Measurements from ENCODE around the gene SLC35B2.
A peak's percentile ranks its signal among the peaks of the same experiment; 100 is the strongest.

SLC35B2 gene

GRCh38 chr6:44266347-44266746, 9.0 kb upstream of the SLC35B2 start:
- DNase-seq: no peak

DNA sequence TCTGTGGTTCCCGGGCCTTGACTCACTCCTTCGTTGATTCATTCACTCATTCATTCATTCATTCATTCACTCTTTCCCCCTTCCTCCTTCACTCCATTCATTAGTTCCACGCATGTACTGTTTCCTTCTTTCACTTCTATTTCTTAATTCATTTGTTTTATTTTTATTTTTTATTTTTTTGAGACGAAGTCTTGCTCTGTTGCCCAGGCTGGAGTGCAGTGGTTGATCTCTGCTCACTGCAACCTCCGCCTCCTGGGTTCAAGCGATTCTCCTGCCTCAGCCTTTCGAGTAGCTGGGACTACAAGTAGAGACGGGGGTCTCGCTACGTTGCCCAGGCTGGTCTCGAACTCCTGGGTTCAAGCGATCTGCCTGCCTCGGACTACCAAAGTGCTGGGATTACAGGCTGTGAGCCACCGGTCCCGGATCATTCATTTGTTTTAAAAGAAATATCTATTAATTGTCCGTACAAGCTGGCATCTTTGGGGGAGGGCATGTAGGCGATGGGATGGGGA, 8.4 kb upstream of the SLC35B2 start:
- DNase-seq: no peak

DNA sequence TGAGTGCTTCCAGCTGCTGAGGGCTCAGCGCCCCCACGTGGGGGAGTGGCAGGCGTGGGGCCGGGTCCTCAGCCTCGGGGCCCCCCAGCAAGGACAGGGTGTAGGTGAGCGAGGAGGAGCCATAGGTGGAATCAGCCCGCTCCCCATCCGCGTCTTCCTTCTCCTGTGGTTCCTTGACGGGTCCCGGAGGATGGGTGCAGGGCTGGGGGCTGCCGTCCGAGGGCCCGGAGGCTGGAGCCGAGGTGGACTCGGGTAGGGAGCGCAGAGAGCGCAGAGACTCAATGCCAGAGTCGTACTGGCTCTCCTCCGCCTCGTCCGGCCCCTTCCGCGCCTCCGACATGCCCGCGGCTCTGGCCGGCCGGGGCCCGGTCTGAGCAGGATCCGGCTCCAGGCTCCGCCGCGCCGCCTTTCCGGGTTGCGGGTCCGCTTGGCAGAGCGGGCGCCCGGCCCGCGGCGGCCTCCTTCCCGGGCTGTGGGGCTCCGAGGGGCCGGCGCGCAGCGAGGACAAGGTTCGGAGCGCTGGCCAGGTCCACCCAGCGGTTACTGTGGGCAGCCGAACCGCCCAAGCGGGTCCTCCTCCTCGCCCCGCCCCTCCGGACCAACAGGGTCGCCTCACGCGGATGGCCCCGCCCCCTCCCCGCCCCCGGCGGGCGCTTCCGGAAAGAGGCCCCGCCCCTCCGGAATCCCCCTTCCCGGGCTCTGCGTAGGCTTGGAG, 7.8 kb upstream of the SLC35B2 start, which contains the start of gene NFKBIE:
TSS of gene NFKBIE (minus strand) at position 545 of the 715 bp plus-strand sequence. CDS start at position 340, 205 bp downstream.
- peak; percentile 89 for DNase-seq

GRCh38 chr6:44264154-44265006, 7.1 kb upstream of the SLC35B2 start:
- DNase-seq: no peak

DNA sequence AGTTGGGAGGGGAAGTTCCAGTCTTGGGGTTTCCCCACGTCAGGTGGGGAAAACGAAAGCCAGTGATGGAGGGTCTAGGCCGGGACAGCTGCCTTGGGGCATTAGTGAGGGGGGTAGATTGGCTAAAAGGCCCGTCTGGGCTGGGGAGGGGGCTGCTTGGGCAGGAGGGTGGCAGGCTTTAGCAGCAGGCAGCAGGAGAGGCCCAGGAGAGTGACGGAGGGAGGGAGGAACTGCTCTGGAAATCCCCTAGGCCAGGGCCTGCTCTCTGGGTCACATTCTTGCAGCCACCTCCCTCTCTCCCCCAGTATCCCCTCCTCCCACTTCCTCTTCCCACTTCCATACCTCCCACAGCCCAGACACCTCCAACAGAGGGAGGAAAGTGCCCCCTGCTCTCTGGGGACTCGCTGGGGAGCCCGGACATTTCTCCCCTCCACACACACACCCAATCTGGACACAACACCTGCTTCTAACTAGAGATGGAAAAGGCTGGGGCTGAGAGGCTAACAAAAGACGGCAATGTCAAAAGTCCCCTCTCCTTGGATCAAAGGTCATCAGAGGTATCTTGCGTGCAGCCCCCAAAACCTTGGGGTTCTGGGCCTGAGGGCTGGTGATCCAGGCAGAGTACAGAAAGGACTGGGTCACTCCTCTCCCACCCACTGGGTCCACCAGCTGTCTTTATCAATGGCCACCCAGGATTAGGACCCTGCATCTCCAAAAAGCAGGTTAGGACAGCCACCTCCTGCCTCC, 6.2 kb upstream of the SLC35B2 start:
- DNase-seq: no peak

DNA sequence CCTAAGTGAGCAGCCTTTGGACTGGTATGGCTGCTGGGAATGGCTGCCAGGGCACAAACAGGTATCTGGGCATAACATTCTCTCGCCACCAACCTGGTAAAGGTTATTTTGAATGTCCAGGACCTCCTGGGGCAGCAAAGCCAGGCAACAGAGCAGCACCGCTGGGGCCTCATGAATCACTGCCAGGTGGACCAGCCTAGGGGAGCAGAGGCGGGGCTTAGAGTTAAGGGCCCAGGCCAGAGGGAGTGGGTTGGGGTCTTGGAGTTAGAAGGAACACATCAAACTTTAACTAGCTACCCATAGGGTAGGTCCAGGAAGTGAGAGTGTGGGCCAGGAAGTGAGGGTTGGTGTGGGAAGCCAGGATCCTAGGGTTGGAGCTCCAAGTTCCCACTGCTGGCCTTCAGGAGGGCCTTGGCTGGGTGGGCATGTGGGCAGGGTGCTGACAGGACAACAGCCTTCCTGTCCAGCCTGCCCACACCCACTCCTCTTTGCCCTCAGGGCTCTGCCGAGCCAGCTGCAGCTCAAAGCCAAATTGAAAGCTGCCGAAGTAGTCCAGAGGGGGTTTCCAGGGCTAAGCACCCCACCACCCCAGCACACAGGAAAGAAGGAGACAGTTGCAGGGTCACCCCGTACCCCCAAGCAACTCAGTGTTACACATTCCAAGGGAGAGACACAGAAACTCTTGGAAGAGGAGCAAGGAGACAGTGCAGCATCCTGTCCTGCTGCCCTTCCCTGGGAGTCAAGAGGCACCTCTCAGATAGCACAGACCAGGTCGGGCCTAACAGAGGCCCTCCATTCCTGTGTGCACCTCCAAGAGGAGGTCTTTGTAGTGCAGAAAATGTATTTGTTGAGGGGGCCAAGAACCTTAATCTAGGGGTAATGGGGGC, 5.4 kb upstream of the SLC35B2 start:
- DNase-seq: no peak

DNA sequence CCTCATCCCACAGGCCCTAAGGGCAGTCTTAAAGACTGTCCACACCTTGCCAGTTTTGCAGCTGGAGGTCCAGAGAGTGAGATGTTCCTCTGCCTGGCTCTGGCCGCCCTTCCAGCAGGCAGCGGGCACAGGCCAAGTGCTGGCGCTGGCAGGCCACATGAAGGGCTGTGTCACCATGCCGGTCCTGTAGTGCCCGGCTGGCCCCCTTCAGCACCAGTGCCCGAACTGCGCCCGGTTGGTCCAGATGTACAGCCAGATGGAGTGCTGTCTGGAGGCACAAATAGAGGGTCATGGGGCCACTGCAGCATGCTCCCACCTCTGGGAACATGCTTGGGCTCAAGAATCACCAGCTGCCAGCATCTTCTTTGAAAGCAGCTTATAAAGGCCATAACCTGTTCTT, 4.3 kb upstream of the SLC35B2 start:
- no peak for DNase-seq

- DNase-seq: no peak
Observed at GRCh38 chr6:44260451-44261297, 3.3 kb upstream of the SLC35B2 start.

- no peak for DNase-seq
Observed at GRCh38 chr6:44260011-44260410, 2.7 kb upstream of the SLC35B2 start.

- DNase-seq: no peak
Observed at GRCh38 chr6:44258921-44259320, 1.6 kb upstream of the SLC35B2 start.

- no peak for DNase-seq
Observed at GRCh38 chr6:44258325-44258863, 1.1 kb upstream of the SLC35B2 start.

DNA sequence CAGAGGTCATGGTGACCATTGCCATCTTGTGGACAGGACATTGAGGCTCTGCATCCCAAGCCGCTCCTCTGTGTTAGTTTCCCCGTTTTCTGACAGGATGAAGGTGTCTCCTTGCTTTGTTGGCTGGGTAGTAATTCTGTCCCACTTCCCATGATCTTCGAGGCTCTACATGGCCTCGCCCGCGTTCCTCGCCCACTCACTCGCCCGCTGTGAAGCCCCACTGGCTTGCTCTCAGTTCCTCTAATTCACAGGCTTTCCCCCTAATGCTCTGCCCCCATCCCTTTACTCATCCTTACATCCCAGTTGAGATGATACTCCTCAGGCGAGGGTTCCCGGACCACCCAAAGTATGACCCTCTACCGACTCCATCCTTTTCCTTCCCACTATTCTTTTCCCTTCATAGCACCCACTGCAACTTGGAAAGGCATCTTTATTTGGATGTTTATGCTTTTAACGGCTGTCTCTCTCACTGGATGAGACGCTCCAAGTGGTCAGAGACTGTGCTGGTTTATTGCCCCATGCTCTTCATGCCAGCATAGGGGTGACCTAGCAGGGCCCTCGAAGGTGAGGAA, 511 bp upstream of the SLC35B2 start:
- DNase-seq: no peak

DNA sequence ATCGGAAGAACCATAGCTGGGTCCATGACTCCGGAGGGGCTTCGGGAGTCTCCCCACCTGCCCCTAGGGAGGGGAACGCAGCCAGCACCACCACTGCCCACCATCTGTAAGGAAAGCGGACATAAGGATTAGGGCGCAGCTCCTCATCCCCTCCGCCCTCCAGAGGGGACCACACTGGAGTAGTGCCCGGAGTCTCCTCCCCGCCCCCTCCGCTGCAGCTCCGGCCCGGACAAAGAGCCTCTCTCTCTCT, 628 bp downstream of the SLC35B2 start:
- no peak for DNase-seq

GRCh38 chr6:44255871-44256774, 1.2 kb downstream of the SLC35B2 start:
- no peak for DNase-seq

- DNase-seq: no peak
Observed at GRCh38 chr6:44255105-44255808, 2.1 kb downstream of the SLC35B2 start.

DNA sequence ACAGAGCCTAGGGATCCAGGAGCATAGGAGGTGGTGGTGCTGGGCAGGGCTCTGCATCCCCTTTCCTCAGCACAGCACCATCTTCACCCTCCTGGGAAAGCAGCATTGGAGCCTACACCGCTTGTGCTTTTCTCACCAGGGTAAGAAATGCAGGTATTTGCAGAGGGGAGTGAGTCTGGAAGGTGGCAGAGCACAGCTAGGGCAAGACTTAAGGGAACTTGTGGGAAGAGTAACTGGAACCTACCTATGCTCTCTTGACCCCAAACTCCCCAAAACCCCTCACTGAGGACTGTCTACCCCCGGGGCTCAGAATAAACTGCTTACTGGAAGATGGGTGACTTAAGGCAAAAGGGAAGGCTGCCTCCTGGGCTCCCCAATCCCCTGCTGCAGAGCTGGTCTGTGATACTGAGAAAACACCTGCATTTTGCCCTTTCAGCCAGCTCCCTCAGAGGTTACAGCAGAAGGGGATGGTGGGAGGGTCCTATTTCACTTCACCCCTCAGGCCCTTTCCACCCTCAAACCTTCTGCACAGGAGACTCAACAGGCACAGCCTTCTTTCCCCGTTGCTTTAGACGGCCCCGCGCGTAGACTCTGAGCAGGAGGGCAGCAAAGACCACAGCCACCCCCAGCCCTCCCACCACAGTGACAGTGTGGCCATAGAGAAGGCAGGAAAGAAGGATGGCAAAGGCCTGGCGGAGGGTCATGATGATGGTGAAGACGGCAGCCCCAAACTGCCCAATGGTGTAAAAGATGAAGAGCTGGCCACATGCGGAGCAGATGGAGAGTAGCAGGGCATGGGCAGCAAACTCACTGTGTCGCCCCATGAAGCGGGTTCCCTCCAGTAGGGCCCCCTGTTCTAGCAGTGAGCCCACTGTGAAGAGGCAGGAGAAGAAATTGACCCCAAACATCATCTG, 2.9 kb downstream of the SLC35B2 start:
- no peak for DNase-seq

DNA sequence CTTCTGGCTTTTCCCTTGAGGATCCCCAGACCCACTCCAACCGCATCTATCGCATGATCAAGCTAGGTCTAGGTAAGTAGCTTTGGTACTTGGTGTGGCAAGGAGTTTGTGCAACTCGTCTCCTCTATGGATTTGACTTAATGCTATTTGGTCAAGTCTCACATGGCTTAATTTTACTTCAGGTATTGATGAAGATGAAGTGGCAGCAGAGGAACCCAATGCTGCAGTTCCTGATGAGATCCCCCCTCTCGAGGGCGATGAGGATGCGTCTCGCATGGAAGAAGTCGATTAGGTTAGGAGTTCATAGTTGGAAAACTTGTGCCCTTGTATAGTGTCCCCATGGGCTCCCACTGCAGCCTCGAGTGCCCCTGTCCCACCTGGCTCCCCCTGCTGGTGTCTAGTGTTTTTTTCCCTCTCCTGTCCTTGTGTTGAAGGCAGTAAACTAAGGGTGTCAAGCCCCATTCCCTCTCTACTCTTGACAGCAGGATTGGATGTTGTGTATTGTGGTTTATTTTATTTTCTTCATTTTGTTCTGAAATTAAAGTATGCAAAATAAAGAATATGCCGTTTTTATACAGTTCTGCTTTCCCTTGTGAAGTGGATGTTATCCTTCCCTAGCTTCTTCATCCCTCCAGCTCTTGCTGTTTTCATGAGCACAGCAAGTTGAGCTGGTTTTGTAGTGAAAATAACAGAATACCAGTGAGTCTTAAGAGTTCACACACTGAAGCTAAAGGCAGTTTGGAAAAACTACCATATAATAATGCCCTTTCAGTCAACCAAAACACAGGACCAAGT, 3.8 kb downstream of the SLC35B2 start:
- no peak for DNase-seq

Data from retina (tissue), 1 donor.